GM23338 (cell line): ENCODE results near the gene TMEM30B. TPM values are rescaled to one million over a fixed set of nuclear protein-coding genes. Genes with fewer than 3 reads are reported as not detected.

ENCODE experiments used
- ATAC-seq: fragments of 200-7000 bp; cut with Tn5 transposase; 3 replicates; pipeline ENCODE4 v1.9.1; 2020
- DNase-seq: peaks from one replicate; pipeline ENCODE4 v3.0.0-alpha.2; 2015; ENCODE audit warnings: low spot score
- H2AFZ ChIP-seq: fragments of 200-600 bp; sonication (generic); 2 replicates; pipeline ENCODE4 v1.8.0; 2016; ENCODE audit warnings: antibody characterized with exemption, mild to moderate bottlenecking, moderate library complexity
- H3F3A ChIP-seq: fragments of 200-600 bp; sonication (generic); replicated peaks from 2 replicates; pipeline ENCODE4 v1.8.0; 2017; ENCODE audit warnings: antibody characterized with exemption, mixed run types, low read depth
- H3K27ac ChIP-seq: fragments of 200-600 bp; sonication (generic); 2 replicates; pipeline ENCODE4 v1.6.1; 2016; ENCODE audit warnings: low read depth
- H3K27me3 ChIP-seq: fragments of 200-600 bp; sonication (generic); 2 replicates; pipeline ENCODE4 v1.8.0; 2016; ENCODE audit warnings: mild to moderate bottlenecking, mixed run types, moderate library complexity; ENCODE audit not compliant: insufficient read depth
- H3K36me3 ChIP-seq: fragments of 200-600 bp; sonication (generic); 2 replicates; pipeline ENCODE4 v1.8.0; 2016; ENCODE audit warnings: mild to moderate bottlenecking; ENCODE audit not compliant: insufficient read depth
- H3K4me1 ChIP-seq: fragments of 200-600 bp; sonication (generic); 2 replicates; pipeline ENCODE4 v1.8.0; 2016; ENCODE audit warnings: mild to moderate bottlenecking, moderate library complexity; ENCODE audit not compliant: insufficient read depth
- H3K4me2 ChIP-seq: fragments of 200-600 bp; sonication (generic); 2 replicates; pipeline ENCODE4 v1.7.1; 2017; ENCODE audit warnings: mixed run types
- H3K4me3 ChIP-seq: fragments of 200-600 bp; sonication (generic); 2 replicates; pipeline ENCODE4 v1.6.1; 2016; ENCODE audit warnings: mixed run types
- H3K79me2 ChIP-seq: fragments of 200-600 bp; sonication (generic); replicated peaks from 2 replicates; pipeline ENCODE4 v1.8.0; 2017; ENCODE audit warnings: mild to moderate bottlenecking; ENCODE audit not compliant: insufficient read depth
- H3K9me2 ChIP-seq: fragments of 200-600 bp; sonication (generic); 2 replicates; pipeline ENCODE4 v1.8.0; 2017; ENCODE audit not compliant: insufficient read depth
- H4K20me1 ChIP-seq: fragments of 200-600 bp; sonication (generic); replicated peaks from 2 replicates; pipeline ENCODE4 v1.8.0; 2017; ENCODE audit warnings: mild to moderate bottlenecking; ENCODE audit not compliant: insufficient read depth
- H3K27ac Mint-ChIP-seq: 2 replicates; pipeline ENCODE4 v1.8.0; 2020; ENCODE audit warnings: inconsistent platforms, mild to moderate bottlenecking, moderate library complexity, mixed read lengths
- H3K27me3 Mint-ChIP-seq: 3 replicates; pipeline ENCODE4 v1.8.0; 2022; ENCODE audit warnings: low read depth, mild to moderate bottlenecking, moderate library complexity, mixed read lengths, inconsistent platforms; ENCODE audit not compliant: insufficient read depth, poor library complexity
- H3K36me3 Mint-ChIP-seq: 3 replicates; pipeline ENCODE4 v1.8.0; 2021; ENCODE audit warnings: low read depth, mild to moderate bottlenecking, inconsistent platforms, moderate library complexity, mixed read lengths
- H3K4me1 Mint-ChIP-seq: 3 replicates; pipeline ENCODE4 v1.8.0; 2020; ENCODE audit warnings: mild to moderate bottlenecking, inconsistent platforms, mixed read lengths
- H3K4me3 Mint-ChIP-seq: 3 replicates; pipeline ENCODE4 v1.8.0; 2021; ENCODE audit warnings: moderate library complexity, mild to moderate bottlenecking, inconsistent platforms, mixed read lengths
- H3K9me3 Mint-ChIP-seq: 3 replicates; pipeline ENCODE4 v1.8.0; 2020; ENCODE audit warnings: moderate library complexity, mild to moderate bottlenecking, inconsistent platforms, mixed read lengths
- EZH2phosphoT487 ChIP-seq: fragments of 200-600 bp; sonication (generic); IDR thresholded peaks from one replicate; pipeline ENCODE4 v1.8.1; 2018; ENCODE audit warnings: antibody characterized with exemption; ENCODE audit not compliant: unreplicated experiment
- NANOG ChIP-seq: IDR thresholded peaks from 2 replicates; pipeline ENCODE4 v1.6.1; 2016; ENCODE audit warnings: antibody characterized with exemption, borderline replicate concordance
- REST ChIP-seq: IDR thresholded peaks from one replicate; pipeline ENCODE4 v1.6.1; 2018; ENCODE audit warnings: antibody characterized with exemption; ENCODE audit not compliant: unreplicated experiment
- ZNF462 ChIP-seq: fragments of 250-450 bp; sonication (Bioruptor Pico); IDR thresholded peaks from 2 replicates; pipeline ENCODE4 v1.5.0; 2020; ENCODE audit warnings: mild to moderate bottlenecking, moderate library complexity
- polyA plus RNA-seq: library from polyadenylated mRNA; unstranded; fragments of >200 nt; fragmentation: Nextera tagmentation; extraction: Ambion mirVana; gene quantifications from 2 replicates; pipeline ENCODE4 v1.2.1, GENCODE V29; 2016
- total RNA-seq: library from RNA; depleted of rRNA; stranded (reverse); fragments of >200 nt; shearing (Covaris generic); gene quantifications from 2 replicates; pipeline ENCODE4 v1.2.3, GENCODE V29; 2014

The TMEM30B gene
- total and polyA plus RNA-seq, 2 experiments from 2014 or later = 7.2 to 22.9 TPM

GRCh38 chr14:61260939-61261776 lies 20.0 kb downstream of the TMEM30B start:
- no peak for DNase-seq
- ATAC-seq = no peak
- Histone ChIP-seq H4K20me1 (no peaks in the 10 kb centered on the region), H3K9me2 (no peaks in the 10 kb centered on the region), H3K27me3 (peaks cover 8% of the 10 kb centered on the region), H3F3A (no peaks in the 10 kb centered on the region), H3K4me2 (no peak overlapping the region), H2AFZ (no peak overlapping the region), H3K36me3 (no peaks in the 10 kb centered on the region), H3K27ac (no peak overlapping the region), H3K4me3 (no peak overlapping the region), H3K4me1 (no peaks in the 10 kb centered on the region), H3K79me2 (no peaks in the 10 kb centered on the region)
- Mint-ChIP-seq H3K9me3 (no peaks in the 10 kb centered on the region), H3K27ac (no peak overlapping the region), H3K4me1 (peaks cover 11% of the 10 kb centered on the region; the same call in 2 of the 3 replicates), H3K4me3 (no peak overlapping the region), H3K36me3 (no peaks in the 10 kb centered on the region), H3K27me3 (peaks cover 2% of the 10 kb centered on the region)
- no peak for TF ChIP-seq REST
- no peak for TF ChIP-seq NANOG
- TF ChIP-seq ZNF462 (CRISPR knock-in tag) = no peak
- no peak for TF ChIP-seq EZH2phosphoT487
